Ramos (cell line): ENCODE data around the gene UNC13B.

Source experiments
- in situ Hi-C: fragments of 300-500 bp; cut with MboI; formaldehyde crosslinking; loops from one replicate; pipeline ENCODE4 v1.14.3; 2022; ENCODE audit warnings: low sequenced_read_pairs; ENCODE audit not compliant: unreplicated experiment

Gene UNC13B

DNA sequence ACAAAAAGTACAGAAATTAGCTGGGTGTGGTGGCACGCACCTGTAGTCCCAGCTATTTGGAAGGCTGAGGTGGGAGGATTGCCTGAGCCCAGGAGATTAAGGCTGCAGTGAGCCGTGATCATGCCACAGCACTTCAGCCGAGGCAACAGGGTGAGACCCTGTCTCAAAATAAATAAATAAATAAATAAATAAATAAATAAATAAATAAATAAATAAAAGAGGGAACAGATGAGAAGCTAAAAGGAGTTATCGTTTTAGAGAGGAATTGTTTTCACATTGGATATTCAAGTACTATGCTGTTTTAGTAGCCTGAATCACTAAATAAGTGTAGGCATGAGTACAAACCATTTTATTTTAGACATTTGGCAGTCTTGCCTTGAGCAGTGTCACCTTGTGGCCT is 151.7 kb downstream of the UNC13B start:
- in situ Hi-C loops, result no loop called here

DNA sequence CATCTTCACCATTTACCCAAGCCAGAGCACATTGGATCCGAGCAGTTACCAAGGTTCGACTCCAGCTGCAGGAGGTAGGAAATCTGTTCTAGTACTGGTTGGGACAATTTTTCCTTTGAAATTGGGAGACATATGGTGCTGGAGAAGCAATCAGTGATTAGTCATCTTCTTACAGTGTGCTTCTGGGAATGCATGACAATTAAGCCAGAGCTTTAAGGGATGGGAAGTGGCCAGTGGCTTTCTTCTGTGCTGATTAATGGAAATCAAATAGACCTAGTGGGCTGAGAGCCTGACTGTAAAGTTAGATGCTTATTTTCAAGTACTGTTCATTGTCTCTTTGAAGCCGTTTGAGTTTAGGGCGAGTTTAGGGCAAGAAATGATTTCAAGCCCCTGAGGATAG is 152.1 kb downstream of the UNC13B start:
- in situ Hi-C loops, result no loop called here

DNA sequence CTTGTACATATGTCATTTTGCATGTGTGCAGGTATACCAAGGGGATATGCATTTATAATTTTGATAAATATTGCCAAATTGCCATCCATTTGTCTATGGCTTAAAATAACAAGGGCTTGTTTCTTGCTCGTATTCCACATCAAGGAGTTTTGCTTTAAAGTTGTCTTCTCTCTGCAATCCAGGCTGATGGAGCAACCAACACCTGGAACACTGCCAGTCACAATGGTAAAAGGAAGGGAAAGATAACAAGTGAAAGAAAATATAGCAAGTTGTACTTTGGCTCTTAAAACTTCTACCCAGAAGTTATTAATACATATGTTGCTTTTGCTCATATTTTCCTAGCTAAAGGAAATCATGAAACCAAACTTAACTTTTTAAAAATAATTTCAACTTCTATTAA is 156.9 kb downstream of the UNC13B start:
- in situ Hi-C loops, result no loop called here

GRCh38 chr9:35322075-35322885 is 160.5 kb downstream of the UNC13B start:
- in situ Hi-C loops, result no loop called here

DNA sequence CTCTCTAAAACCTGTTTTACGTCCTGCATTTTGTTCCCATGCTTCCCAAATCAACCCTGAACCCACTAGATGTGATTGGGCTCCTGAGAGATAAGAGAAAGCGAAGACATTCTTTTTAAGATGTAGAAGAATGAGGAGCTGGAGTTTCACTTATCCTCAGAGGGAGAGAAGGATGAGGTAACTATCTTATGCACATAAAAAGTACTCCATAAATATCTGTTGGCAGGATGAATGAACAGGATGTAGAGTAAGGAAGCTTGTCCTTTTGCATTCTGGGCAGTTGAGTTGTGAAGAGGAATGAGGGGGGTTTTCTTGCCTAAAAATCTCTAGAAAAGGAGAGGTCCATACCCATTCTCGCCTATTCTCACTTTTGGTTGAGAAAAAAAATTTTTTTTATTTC is 163.2 kb downstream of the UNC13B start:
- in situ Hi-C loops, result no loop called here

DNA sequence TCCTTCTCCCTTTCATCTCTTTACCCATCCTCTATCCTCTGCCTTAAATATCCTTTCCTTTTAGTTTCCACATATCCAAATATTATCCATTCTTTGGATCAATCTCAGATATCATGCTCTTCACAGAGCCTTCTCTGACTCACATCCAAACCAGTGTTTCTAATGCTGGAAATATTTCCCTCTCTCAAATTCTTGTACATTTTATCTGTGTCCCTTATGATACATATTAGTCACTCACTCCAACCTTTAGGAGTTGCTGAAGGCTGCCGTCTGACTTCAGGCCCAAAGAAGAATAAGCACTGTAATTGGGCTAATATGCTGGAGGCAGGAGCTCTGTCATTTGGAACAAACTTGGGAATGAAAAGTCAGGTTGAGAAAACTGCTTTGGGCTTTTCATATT is 171.7 kb downstream of the UNC13B start:
- in situ Hi-C loops, result no loop called here

DNA sequence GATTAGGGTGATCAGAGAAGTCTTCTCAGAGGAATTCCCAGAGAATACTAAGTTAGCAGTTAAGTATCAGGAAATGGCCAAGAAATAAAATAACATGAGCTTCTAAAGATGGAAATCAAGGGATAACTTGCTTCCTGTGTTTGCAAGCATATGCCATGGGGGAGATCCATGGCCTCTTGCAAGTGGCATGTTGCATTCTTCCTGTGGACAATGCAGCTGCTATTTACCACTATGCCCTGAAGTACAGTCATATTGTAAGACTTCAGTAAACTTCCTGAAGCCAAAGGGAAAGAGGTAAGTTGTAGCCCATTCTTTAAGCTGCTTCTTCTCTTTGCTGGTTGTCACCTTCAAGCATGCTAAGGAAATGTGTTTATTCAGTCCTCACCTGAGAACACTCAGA is 173.4 kb downstream of the UNC13B start:
- in situ Hi-C loops, result no loop called here

- in situ Hi-C loops, result no loop called here
Observed at GRCh38 chr9:35338086-35338485, 176.3 kb downstream of the UNC13B start.

GRCh38 chr9:35338561-35339274 is 176.9 kb downstream of the UNC13B start:
- in situ Hi-C loops, result no loop called here

DNA sequence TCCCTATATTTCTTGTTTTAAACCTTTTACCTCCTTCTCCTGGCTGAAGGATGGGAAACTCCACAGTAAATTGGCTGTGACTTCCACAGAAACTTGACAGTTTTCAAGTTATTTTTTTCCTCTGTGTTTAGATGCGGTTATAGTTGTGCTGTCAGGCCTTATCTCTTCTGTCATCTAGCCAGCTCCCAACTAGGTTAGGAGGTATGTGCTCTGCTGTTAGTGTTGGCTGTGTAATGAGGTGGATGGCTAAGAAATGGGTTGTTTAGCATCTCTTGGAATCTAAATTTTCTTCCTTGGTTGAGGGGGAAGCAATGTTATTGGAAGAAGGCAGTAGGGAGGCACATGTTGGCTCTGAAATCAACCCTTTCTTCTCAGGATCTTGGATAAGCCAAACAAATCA is 178.2 kb downstream of the UNC13B start:
- in situ Hi-C loops, result no loop called here

DNA sequence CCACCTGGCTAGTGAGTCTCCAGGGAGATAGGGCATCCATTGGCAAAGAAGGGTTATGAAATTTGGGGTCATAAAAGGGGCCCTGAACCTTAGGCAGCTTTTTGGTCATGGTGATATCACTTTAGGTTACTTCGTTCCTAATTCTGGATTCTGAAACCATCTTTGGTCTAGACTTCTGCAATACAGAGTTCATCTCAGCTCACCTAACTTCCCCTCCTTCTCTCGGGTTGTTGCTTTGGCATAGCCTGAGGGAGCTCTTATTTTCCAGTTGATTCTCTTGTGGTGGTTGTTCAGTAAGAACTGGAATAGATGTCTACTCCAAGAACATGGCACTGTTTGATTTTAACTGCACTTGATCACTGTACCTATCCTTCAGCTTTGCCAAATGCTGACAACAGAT is 179.2 kb downstream of the UNC13B start:
- in situ Hi-C loops, result no loop called here

GRCh38 chr9:35341585-35341984 is 179.8 kb downstream of the UNC13B start:
- in situ Hi-C loops, result no loop called here

DNA sequence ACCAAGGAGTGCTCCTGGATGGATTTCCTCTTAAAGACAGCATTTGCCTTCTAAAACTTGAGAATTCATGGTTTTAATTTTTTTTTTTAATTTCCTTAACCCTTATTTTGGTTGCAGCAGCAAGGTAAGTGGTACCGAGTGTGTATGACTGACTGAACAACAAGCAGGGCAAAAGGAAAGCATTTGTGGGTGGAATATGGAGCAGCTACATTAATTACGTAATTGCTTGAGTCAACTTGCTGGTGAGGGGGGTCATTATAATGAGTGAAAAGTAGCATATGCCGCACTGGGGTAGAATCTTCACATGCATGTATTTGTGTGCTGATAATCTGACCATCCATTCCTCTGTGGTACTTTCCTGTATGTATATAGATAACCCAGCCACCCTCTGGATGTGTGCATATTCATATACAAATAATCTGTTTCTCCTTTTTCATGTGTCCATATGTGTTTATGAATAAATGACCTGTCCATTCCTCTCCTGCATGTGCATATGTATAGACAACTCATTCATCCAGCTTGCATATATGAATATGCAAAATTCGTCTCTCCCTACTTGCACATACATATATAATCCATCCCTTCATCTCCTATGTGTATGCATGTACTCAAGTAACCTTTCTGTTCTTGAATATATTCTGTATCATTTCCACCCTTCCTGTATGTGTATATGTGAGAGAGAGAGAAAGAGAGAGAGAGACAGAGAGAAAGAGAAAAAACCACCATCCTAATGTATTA is 180.6 kb downstream of the UNC13B start:
- in situ Hi-C loops, result no loop called here

DNA sequence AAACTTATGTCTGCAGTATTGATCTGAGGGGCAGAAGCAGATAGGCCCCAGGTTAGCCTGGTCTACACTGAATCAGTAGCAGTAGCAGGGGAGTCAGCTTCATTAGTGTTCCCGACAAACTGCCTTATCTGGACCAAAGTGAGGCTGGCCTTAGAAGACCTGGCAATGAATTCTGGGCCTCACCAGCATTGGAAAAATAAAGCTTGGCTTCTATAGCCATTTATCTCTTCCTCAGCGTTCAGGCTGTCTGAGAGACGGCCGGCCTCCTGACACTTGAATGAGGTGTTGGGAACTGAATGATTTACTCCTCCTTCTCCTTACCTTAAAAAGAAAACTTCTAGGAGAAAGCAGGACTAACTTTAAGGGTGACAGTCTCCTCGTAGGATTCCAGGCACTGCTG is 186.3 kb downstream of the UNC13B start:
- in situ Hi-C loops, result no loop called here

DNA sequence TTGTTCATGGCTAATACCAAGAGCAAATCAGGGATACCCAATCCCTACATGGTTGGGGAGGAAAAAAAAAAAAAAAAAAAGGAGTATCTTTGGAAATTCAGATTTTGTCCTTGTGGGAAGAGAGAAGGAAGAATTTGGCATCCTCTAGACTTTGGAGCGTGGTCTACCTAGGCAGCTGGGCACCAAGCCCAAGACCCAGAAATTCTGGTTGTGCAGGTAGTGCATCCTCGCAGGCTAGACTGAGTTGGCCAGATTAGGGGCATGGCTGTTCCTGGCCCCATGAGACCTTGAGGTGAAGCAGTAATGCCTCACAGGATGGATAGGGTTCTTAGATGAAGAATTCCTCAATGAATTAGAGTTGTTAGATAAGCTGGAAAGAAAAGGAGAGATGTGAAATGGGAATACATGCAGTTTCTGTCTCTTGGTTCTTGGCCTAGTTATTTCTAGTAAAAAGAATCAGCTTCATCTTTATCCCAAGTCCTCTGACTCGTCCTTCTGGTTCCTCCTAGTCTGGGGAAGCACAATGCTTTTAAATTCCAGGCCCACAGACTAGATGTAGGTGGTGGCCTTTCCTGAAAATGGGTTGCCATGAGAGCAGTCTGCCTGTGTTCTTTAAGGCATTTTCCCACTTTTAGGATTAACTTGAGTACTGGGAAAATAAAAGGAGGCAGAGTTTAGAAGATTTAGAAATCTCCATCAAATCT is 187.6 kb downstream of the UNC13B start:
- in situ Hi-C loops, result no loop called here

DNA sequence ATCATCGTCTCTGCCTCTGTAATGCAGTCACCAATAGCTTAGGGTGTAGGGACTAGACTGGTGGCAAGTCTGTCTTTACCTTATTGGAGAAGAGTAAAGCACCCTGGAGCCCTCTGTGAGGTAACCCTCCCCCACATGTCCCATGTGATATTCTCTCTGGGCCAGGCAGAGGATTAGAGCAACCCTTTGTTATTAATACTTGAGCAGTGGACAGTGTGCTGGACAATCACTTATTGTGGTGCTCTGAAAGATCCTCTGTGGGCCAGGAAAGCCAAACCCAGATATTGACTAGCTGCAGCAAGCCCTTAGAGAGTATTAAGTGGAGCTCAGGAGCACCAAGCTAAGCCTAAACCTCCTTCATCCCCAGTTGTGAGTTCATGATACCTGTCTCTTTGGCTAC is 188.4 kb downstream of the UNC13B start:
- in situ Hi-C loops, result no loop called here

GRCh38 chr9:35350827-35351549 is 189.2 kb downstream of the UNC13B start:
- in situ Hi-C loops, result no loop called here

DNA sequence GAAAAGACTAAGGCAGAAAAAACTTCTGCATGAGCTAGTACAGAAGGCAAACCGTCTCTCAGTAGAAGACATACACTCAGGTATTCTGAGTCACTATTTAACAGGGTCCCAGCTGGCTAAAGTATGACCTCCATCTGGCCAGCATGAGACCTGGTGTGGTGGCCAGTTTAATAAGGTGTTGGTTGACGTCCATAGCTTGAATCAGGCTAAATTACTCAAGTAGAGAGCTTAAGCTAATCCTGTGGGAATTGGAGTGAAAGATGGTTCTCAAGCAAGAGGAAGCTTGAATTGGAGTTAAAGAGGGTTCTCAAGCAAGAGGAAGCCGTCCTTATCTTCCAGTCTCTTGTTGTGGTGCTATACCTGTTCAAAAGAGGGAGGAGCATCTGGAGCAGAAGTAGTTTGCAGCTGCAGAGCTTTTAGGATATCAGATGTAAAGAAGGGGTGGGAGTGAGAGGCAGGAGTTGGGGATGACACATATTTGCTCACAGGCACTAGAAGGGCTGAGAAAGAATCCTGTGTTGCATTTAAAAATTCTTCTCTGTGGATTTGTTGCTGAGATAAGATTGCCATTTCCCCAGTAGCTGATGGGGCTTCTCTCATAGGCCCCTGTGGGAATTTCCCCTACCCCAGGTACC is 192.0 kb downstream of the UNC13B start:
- in situ Hi-C loops, result no loop called here

DNA sequence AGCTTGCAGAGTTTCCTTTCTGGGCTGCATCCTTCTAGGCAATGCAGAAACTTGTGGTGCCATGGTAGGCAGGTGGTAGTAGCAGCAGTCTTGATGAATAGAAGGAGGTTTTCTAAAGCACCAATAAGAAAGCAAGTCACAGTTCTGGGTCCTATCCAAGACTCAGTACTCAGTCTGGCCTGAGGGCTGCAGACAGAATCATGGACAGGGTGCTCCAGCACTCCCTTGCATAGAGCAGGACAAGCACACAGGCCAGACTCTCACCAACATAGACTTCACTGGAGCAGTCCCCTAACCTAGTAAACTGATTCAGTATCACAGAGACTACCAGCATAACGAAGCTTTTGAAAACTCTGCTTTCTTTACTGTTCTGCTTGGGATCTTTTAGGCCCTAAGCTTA is 194.1 kb downstream of the UNC13B start:
- in situ Hi-C loops, result no loop called here
